A549 (cell line): Measurements from ENCODE around the gene TPRKB. TPM values are rescaled to one million over a fixed set of nuclear protein-coding genes. Genes with fewer than 3 reads are reported as not detected.

Source experiments
- ATAC-seq, 2 experiments: fragments of 200-7000 bp in 1 of 2; fragments of >200 bp in 1 of 2; cut with Nextera tagmentation in 1 of 2; cut with Tn5 transposase in 1 of 2; 3 replicates each; pipeline versions ENCODE4 v1.8.0 to v1.9.1; 2018 to 2020; ENCODE audit warnings: mild to moderate bottlenecking in 1 of 2, moderate library complexity in 1 of 2
- CTCF ChIA-PET: fragments of 300-600 bp; sonication (Branson Sonifier 250); formaldehyde crosslinking; extraction: SDS; loops from one replicate; lab custom pipeline; 2021; ENCODE audit warnings: antibody characterized with exemption, inconsistent platforms; lab: Yijun Ruan, JAX
- POLR2A ChIA-PET: fragments of 350-600 bp; formaldehyde crosslinking; extraction: SDS; loops from one replicate; lab custom pipeline; 2021; ENCODE audit warnings: antibody characterized with exemption, inconsistent platforms; lab: Yijun Ruan, JAX
- DNase-seq, 2 experiments: peaks; one replicate each; pipeline versions ENCODE4 v3.0.0 to v3.0.0-alpha.2; 2011 to 2016; ENCODE audit warnings: low read depth in 1 of 2, low spot score in 1 of 2
- FAIRE-seq: peaks from 2 replicates; lab custom pipeline; 2011; peaks lifted over from hg19 to GRCh38; lab: Jason Lieb, UNC
- H3K27ac ChIP-seq, 2 experiments: fragments of >200 bp; sonication (Bioruptor Twin); formaldehyde crosslinking; 3 replicates each; pipeline ENCODE4 v1.5.1; 2016 to 2017
- H3K4me1 ChIP-seq: fragments of >200 bp; sonication (Bioruptor Twin); formaldehyde crosslinking; 3 replicates; pipeline ENCODE4 v1.6.1; 2016
- H3K4me2 ChIP-seq: fragments of >200 bp; sonication (Bioruptor Twin); formaldehyde crosslinking; 3 replicates; pipeline ENCODE4 v1.6.1; 2016
- H3K4me3 ChIP-seq: fragments of >200 bp; sonication (Bioruptor Twin); formaldehyde crosslinking; 3 replicates; pipeline ENCODE4 v1.5.1; 2016
- H3K9me3 ChIP-seq: fragments of >200 bp; sonication (Bioruptor Twin); formaldehyde crosslinking; 3 replicates; pipeline ENCODE4 v1.6.1; 2016
- CBX2 ChIP-seq: fragments of 200-600 bp; sonication (generic); IDR thresholded peaks from 2 replicates; pipeline ENCODE4 v1.6.1; 2016; ENCODE audit warnings: low read depth, mild to moderate bottlenecking, borderline replicate concordance
- CEBPB ChIP-seq, 2 experiments: fragments of >200 bp in 1 of 2; sonication (Bioruptor Twin) in 1 of 2; formaldehyde crosslinking in 1 of 2; IDR thresholded peaks; 2 replicates each; pipeline ENCODE4 v1.6.1; 2012 to 2016
- CHD2 ChIP-seq: fragments of 150-350 bp; IDR thresholded peaks from 2 replicates; pipeline ENCODE4 v1.6.1; 2014; ENCODE audit warnings: low read length; ENCODE audit not compliant: partially characterized antibody
- EHF ChIP-seq: fragments of 250-450 bp; sonication (Bioruptor Pico); IDR thresholded peaks from 2 replicates; pipeline ENCODE4 v1.5.0; 2020; ENCODE audit warnings: mild to moderate bottlenecking
- EHMT2 ChIP-seq: fragments of 200-600 bp; sonication (generic); IDR thresholded peaks from 2 replicates; pipeline ENCODE4 v1.6.1; 2016; ENCODE audit warnings: antibody characterized with exemption, low read depth, mild to moderate bottlenecking, moderate library complexity
- EP300 ChIP-seq, 2 experiments: fragments of >200 bp; sonication (Bioruptor Twin); formaldehyde crosslinking; IDR thresholded peaks; 2 replicates in 1 of 2; 3 replicates in 1 of 2; pipeline ENCODE4 v1.6.1; 2016 to 2017
- HDAC2 ChIP-seq: fragments of 200-600 bp; sonication (generic); IDR thresholded peaks from 2 replicates; pipeline ENCODE4 v1.6.1; 2016
- HEYL ChIP-seq: fragments of 250-450 bp; sonication (Bioruptor Pico); IDR thresholded peaks from 2 replicates; pipeline ENCODE4 v1.8.0; 2021; ENCODE audit warnings: mild to moderate bottlenecking, moderate library complexity
- HOXA7 ChIP-seq: fragments of 250-450 bp; sonication (Bioruptor Pico); IDR thresholded peaks from 2 replicates; pipeline ENCODE4 v1.5.0; 2020; ENCODE audit warnings: mild to moderate bottlenecking, moderate library complexity
- HOXB13 ChIP-seq: fragments of 250-450 bp; sonication (Bioruptor Pico); IDR thresholded peaks from 2 replicates; pipeline ENCODE4 v1.5.0; 2020; ENCODE audit warnings: low read depth, mild to moderate bottlenecking, moderate library complexity
- JUN ChIP-seq, 2 experiments: fragments of >200 bp; sonication (Bioruptor Twin); formaldehyde crosslinking; IDR thresholded peaks; 2 replicates in 1 of 2; 3 replicates in 1 of 2; pipeline ENCODE4 v1.6.1; 2016 to 2017
- MAFK ChIP-seq: fragments of 450-650 bp; IDR thresholded peaks from 2 replicates; pipeline ENCODE4 v1.6.1; 2014; ENCODE audit not compliant: partially characterized antibody
- RAD21 ChIP-seq, 2 experiments: fragments of >200 bp in 1 of 2; sonication (Bioruptor Twin) in 1 of 2; formaldehyde crosslinking in 1 of 2; IDR thresholded peaks in 1 of 2; conservative IDR thresholded peaks in 1 of 2; 2 replicates in 1 of 2; 3 replicates in 1 of 2; pipeline ENCODE4 v1.6.1; 2012 to 2018; ENCODE audit warnings: inconsistent platforms in 1 of 2
- SREBF2 ChIP-seq: fragments of 450-650 bp; IDR thresholded peaks from 2 replicates; pipeline ENCODE4 v1.6.1; 2014; ENCODE audit warnings: mild to moderate bottlenecking, moderate library complexity
- TFCP2L1 ChIP-seq: fragments of 250-450 bp; sonication (Bioruptor Pico); IDR thresholded peaks from 2 replicates; pipeline ENCODE4 v1.5.0; 2021; ENCODE audit warnings: mild to moderate bottlenecking
- ZC3H11A ChIP-seq: fragments of 450-650 bp; IDR thresholded peaks from 2 replicates; pipeline ENCODE4 v1.6.1; 2014; ENCODE audit warnings: antibody characterized with exemption, mild to moderate bottlenecking
- WGBS: methylation state at CpG from one replicate; pipeline ENCODE4 v1.1.6; 2017; ENCODE audit errors: missing lambda C conversion rate; 5-methylcytosine and 5-hydroxymethylcytosine counted together
- polyA plus RNA-seq, 4 experiments: library from polyadenylated mRNA; depleted of rRNA in 3 of 4; stranded (reverse); fragments of >200 nt; fragmentation: RNase III in 1 of 4; extraction: RNeasy Plus Mini Kit Qiagen cat#74134 plus additional on column Dnase treatment in 1 of 4; gene quantifications; 2 replicates in 3 of 4; 3 replicates in 1 of 4; pipeline ENCODE4 v1.2.3, GENCODE V29; 2011 to 2017
- TF ChIP-seq, protein P1 (sequence below): fragments of >200 bp; sonication (Bioruptor Twin); formaldehyde crosslinking; IDR thresholded peaks from 3 replicates; pipeline ENCODE4 v1.5.1; 2016
- TF ChIP-seq, protein P2 (sequence below): fragments of >200 bp; sonication (Bioruptor Twin); formaldehyde crosslinking; IDR thresholded peaks from 2 replicates; pipeline ENCODE4 v1.6.1; 2016
- TF ChIP-seq, protein P3 (sequence below): fragments of 200-600 bp; sonication (generic); IDR thresholded peaks from 2 replicates; pipeline ENCODE4 v1.6.1; 2016; ENCODE audit warnings: antibody characterized with exemption, mild to moderate bottlenecking, moderate library complexity

TPRKB gene
- polyA plus RNA-seq, 2 of the 4 experiments (the other 2 are of a cell fraction): 115 to 144 TPM

DNA sequence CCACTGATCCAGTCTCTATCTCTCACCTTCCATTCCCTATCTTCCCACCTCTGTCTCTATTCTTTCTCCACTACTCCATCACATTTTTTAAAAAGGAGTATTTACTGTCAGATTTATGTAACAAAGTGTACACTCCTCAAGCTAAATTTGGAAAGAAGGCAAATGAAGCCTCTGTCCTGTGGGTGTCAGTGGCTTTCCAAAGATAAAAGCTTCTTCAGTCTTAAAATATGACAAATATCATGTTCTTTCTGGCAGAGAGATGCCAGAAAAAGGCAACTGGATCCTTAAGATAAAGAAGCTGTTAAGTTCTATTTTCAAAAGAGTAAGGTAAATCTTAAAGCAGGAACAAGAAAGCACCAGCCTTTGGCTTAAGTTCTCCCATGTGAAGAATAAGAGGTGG lies 35.7 kb upstream of the TPRKB start (continued):
- TF ChIP-seq, protein P1, sequence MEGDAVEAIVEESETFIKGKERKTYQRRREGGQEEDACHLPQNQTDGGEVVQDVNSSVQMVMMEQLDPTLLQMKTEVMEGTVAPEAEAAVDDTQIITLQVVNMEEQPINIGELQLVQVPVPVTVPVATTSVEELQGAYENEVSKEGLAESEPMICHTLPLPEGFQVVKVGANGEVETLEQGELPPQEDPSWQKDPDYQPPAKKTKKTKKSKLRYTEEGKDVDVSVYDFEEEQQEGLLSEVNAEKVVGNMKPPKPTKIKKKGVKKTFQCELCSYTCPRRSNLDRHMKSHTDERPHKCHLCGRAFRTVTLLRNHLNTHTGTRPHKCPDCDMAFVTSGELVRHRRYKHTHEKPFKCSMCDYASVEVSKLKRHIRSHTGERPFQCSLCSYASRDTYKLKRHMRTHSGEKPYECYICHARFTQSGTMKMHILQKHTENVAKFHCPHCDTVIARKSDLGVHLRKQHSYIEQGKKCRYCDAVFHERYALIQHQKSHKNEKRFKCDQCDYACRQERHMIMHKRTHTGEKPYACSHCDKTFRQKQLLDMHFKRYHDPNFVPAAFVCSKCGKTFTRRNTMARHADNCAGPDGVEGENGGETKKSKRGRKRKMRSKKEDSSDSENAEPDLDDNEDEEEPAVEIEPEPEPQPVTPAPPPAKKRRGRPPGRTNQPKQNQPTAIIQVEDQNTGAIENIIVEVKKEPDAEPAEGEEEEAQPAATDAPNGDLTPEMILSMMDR: no peak
- no peak for TF ChIP-seq HOXB13
- no peak for TF ChIP-seq JUN (IDR thresholded peaks at IDR 0.05)

DNA sequence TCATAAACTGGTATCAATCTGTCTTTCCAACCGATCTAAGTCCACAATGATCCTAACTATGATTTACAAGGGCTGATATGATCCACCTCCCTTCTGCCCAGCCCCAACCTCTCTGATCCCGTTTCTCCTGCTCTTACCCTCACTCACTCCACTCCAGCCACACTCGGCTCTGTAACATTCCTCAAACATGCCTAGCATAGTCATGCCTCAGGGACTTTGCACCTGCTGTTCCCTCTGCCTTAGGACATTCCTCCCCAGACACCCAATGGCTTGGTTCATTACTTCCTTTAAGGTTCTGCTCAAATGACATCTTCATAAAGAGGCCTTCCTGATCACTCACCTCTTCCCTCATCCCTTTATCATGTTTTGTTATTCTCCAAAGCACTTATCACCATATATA lies 33.6 kb upstream of the TPRKB start:
- Histone ChIP-seq H3K27ac (no peak overlapping the region), H3K4me2 (no peak overlapping the region), H3K4me3 (no peak overlapping the region), H3K9me3 (no peaks in the 10 kb centered on the region), H3K4me1 (no peaks in the 10 kb centered on the region)
- FAIRE-seq: no peak
- ATAC-seq: no peak
- TF ChIP-seq HDAC2: no peak
- TF ChIP-seq HOXB13: no peak
- no peak for TF ChIP-seq HEYL
- no peak for TF ChIP-seq RAD21 (conservative IDR thresholded peaks at IDR 0.05 in 1 of 2, IDR thresholded peaks at IDR 0.05 in 1 of 2)
- TF ChIP-seq EP300 (IDR thresholded peaks at IDR 0.05): no peak
- ChIA-PET CTCF (interaction anchor here (0.6 kb wide), 1 partner anchor 88 kb away, joined by 5 read pairs; no protein-coding TSS in a partner anchor), POLR2A (no interaction called here)
- no peak for DNase-seq
- WGBS: 87% methylated on average over 3 of the region's 3 CpGs

DNA sequence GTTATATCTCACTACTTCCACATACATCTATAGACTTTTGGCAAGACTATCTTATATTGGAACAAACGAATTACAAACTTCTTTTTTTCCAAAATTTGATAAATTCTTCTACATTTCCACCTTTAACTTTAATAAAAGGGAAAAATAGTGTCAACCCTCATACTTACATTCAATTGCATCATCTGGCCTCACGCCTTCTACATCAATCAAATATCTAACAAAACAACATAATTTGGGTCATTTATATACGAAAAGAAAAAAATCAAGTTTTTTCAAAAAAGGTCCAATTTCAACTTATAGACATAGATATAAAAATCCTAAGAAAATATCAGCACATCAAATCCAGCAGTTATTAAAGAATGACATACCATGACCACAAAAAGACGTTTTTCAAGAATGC lies 29.8 kb upstream of the TPRKB start:
- ChIA-PET CTCF (no interaction called here), POLR2A (no interaction called here)
- Histone ChIP-seq H3K4me1 (no peaks in the 10 kb centered on the region), H3K4me3 (no peak overlapping the region), H3K4me2 (no peak overlapping the region), H3K27ac (no peak overlapping the region), H3K9me3 (no peaks in the 10 kb centered on the region)
- ATAC-seq (no peak), FAIRE-seq (peak; percentile 59), DNase-seq (no peak)
- WGBS: 85% methylated on average over 4 of the region's 4 CpGs
- no peak for TF ChIP-seq SREBF2

DNA sequence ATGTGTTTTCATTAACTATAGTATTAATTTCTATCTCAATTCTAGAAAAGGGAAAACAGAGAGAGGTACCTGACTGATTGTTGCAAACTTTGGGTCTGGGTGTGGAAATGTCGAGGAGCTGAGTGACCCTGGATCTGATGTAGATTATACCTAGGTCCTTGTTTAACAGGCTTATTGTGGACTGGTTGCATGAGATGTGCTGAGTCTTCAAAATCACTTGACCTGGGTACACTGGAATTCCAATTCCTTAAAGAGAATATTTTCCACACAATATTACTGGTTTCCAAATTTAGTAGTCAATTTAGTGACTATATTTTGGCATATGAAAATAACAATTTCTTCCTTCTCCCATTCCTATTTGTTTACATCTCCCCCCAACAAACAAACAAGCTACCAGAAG lies 29.2 kb upstream of the TPRKB start:
- 93% methylated on average over 1 of the region's 1 CpG for WGBS
- ChIA-PET CTCF (no interaction called here), POLR2A (no interaction called here)
- no peak for FAIRE-seq
- H3K9me3 ChIP-seq: no peaks in the 10 kb centered on the region
- H3K4me1 ChIP-seq: no peaks in the 10 kb centered on the region
- ATAC-seq: no peak
- DNase-seq: no peak
- TF ChIP-seq, protein P2, sequence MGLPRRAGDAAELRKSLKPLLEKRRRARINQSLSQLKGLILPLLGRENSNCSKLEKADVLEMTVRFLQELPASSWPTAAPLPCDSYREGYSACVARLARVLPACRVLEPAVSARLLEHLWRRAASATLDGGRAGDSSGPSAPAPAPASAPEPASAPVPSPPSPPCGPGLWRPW: no peak
- TF ChIP-seq, protein P3, sequence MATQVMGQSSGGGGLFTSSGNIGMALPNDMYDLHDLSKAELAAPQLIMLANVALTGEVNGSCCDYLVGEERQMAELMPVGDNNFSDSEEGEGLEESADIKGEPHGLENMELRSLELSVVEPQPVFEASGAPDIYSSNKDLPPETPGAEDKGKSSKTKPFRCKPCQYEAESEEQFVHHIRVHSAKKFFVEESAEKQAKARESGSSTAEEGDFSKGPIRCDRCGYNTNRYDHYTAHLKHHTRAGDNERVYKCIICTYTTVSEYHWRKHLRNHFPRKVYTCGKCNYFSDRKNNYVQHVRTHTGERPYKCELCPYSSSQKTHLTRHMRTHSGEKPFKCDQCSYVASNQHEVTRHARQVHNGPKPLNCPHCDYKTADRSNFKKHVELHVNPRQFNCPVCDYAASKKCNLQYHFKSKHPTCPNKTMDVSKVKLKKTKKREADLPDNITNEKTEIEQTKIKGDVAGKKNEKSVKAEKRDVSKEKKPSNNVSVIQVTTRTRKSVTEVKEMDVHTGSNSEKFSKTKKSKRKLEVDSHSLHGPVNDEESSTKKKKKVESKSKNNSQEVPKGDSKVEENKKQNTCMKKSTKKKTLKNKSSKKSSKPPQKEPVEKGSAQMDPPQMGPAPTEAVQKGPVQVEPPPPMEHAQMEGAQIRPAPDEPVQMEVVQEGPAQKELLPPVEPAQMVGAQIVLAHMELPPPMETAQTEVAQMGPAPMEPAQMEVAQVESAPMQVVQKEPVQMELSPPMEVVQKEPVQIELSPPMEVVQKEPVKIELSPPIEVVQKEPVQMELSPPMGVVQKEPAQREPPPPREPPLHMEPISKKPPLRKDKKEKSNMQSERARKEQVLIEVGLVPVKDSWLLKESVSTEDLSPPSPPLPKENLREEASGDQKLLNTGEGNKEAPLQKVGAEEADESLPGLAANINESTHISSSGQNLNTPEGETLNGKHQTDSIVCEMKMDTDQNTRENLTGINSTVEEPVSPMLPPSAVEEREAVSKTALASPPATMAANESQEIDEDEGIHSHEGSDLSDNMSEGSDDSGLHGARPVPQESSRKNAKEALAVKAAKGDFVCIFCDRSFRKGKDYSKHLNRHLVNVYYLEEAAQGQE: no peak
- TF ChIP-seq MAFK: peak; percentile 73
- H3K4me3 ChIP-seq: no peak overlapping the region
- no peak overlapping the region for H3K4me2 ChIP-seq
- no peak overlapping the region for H3K27ac ChIP-seq

DNA sequence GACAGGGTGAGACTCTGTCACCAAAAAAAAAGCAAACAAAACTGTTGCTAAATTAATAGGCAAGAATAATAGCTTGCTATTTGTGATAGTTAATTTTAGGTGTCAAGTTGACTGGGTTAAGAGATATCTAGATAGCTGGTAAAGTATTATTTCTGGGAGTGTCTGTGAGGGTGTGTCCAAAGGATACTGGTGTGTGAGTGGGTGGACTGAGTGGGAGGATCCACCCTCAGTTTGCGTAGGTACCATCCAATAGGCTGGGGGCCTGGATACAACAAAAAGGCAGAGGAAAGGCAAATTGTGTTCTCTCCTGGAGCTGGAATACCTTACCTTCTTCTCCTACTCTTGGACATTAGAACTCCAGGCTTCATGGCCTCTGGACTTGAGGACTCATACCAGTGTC lies 27.8 kb upstream of the TPRKB start:
- no peak overlapping the region for H3K4me3 ChIP-seq
- no peaks in the 10 kb centered on the region for H3K9me3 ChIP-seq
- no peaks in the 10 kb centered on the region for H3K4me1 ChIP-seq
- no peak for FAIRE-seq
- POLR2A ChIA-PET: no interaction called here
- no peak for ATAC-seq
- DNase-seq: no peak
- TF ChIP-seq CEBPB (IDR thresholded peaks at IDR 0.05): no peak
- TF ChIP-seq EHMT2: no peak
- TF ChIP-seq HOXA7 (CRISPR knock-in tag): no peak
- TF ChIP-seq ZC3H11A: no peak
- TF ChIP-seq EHF (CRISPR knock-in tag): no peak
- no peak for TF ChIP-seq CHD2
- no peak for TF ChIP-seq TFCP2L1 (CRISPR knock-in tag)
- TF ChIP-seq CBX2: no peak
- no peak overlapping the region for H3K4me2 ChIP-seq
- WGBS: 96% methylated on average over 1 of the region's 1 CpG
- CTCF ChIA-PET: interaction anchor here (0.8 to 1.0 kb wide), 3 partner anchors 9 to 15 kb away, joined by 3 read pairs; partner anchors contain the start of gene DUSP11
- no peak overlapping the region for H3K27ac ChIP-seq
